MCF 10A (cell line): ENCODE results near the gene PAGR1. TPM values are rescaled to one million over a fixed set of nuclear protein-coding genes. Genes with fewer than 3 reads are reported as not detected.
"Not testable (repeated sequence)": the region's sequence is repeated elsewhere in the genome, so short reads cannot be mapped to it uniquely, and the experiment has no call there.

Experiments
- BruUV-seq: library from RNA; stranded (reverse); fragments of 400-500 nt; replicated peaks from 2 replicates; lab custom pipeline; 2021; lab: Mats Ljungman, UMichigan
- CTCF ChIA-PET: fragments of 300-600 bp; sonication (Branson Sonifier 250); formaldehyde crosslinking; extraction: SDS; loops from one replicate; lab custom pipeline; 2021; ENCODE audit warnings: antibody characterized with exemption, inconsistent platforms; lab: Yijun Ruan, JAX
- POLR2A ChIA-PET: fragments of 300-600, 350-650 bp; sonication (Branson Sonifier 250); formaldehyde crosslinking; extraction: SDS; loops from one replicate; lab custom pipeline; 2020; ENCODE audit warnings: antibody characterized with exemption, inconsistent platforms; lab: Yijun Ruan, JAX
- DNase-seq: peaks from one replicate; pipeline ENCODE4 v3.0.0-alpha.2; 2018; ENCODE audit not compliant: unreplicated experiment
- H3K27ac Mint-ChIP-seq: one replicate; pipeline ENCODE4 v1.8.0; 2022; ENCODE audit warnings: mild to moderate bottlenecking, low read depth, mixed read lengths; ENCODE audit not compliant: unreplicated experiment
- H3K27me3 Mint-ChIP-seq: one replicate; pipeline ENCODE4 v1.8.0; 2022; ENCODE audit warnings: mixed read lengths; ENCODE audit not compliant: insufficient read depth, unreplicated experiment
- H3K36me3 Mint-ChIP-seq: one replicate; pipeline ENCODE4 v1.8.0; 2022; ENCODE audit warnings: mild to moderate bottlenecking, moderate library complexity, mixed read lengths; ENCODE audit not compliant: insufficient read depth, unreplicated experiment
- H3K4me1 Mint-ChIP-seq: one replicate; pipeline ENCODE4 v1.8.0; 2022; ENCODE audit warnings: mixed read lengths; ENCODE audit not compliant: insufficient read depth, unreplicated experiment
- H3K4me3 Mint-ChIP-seq: one replicate; pipeline ENCODE4 v1.8.0; 2022; ENCODE audit warnings: mild to moderate bottlenecking, moderate library complexity, mixed read lengths; ENCODE audit not compliant: unreplicated experiment
- H3K9me3 Mint-ChIP-seq: one replicate; pipeline ENCODE4 v1.8.0; 2022; ENCODE audit warnings: mixed read lengths; ENCODE audit not compliant: unreplicated experiment
- intact Hi-C: fragments of 100-400 bp; cut with micrococcal nuclease; formaldehyde crosslinking; loops from 2 replicates; pipeline ENCODE4 v1.14.1; 2022
- total RNA-seq: library from RNA; stranded (reverse); gene quantifications from 2 replicates; pipeline ENCODE4 v1.2.3, GENCODE V29; 2022
- TF ChIP-seq, protein P1 (sequence below): fragments of 200-600 bp; IDR thresholded peaks from one replicate; pipeline ENCODE4 v1.8.0; 2022; ENCODE audit warnings: antibody characterized with exemption, mild to moderate bottlenecking; ENCODE audit not compliant: unreplicated experiment

Gene PAGR1
- total RNA-seq, 1 experiment from 2014 or later: 25.0 TPM

GRCh38 chr16:29775742-29776408 is 40.1 kb upstream of the PAGR1 start:
- Mint-ChIP-seq H3K27ac (no peak overlapping the region), H3K4me1 (peaks cover 22% of the 10 kb centered on the region), H3K9me3 (no peaks in the 10 kb centered on the region), H3K27me3 (no peaks in the 10 kb centered on the region), H3K36me3 (no peaks in the 10 kb centered on the region), H3K4me3 (no peak overlapping the region)
- intact Hi-C loops: no loop called here
- ChIA-PET CTCF (interaction anchor here (0.7 kb wide), 1 partner anchor 66 kb away, joined by 4 read pairs; no protein-coding TSS in a partner anchor), POLR2A (no interaction called here)
- DNase-seq: peak; percentile 35
- no TSS peak for BruUV-seq
- TF ChIP-seq, protein P1, sequence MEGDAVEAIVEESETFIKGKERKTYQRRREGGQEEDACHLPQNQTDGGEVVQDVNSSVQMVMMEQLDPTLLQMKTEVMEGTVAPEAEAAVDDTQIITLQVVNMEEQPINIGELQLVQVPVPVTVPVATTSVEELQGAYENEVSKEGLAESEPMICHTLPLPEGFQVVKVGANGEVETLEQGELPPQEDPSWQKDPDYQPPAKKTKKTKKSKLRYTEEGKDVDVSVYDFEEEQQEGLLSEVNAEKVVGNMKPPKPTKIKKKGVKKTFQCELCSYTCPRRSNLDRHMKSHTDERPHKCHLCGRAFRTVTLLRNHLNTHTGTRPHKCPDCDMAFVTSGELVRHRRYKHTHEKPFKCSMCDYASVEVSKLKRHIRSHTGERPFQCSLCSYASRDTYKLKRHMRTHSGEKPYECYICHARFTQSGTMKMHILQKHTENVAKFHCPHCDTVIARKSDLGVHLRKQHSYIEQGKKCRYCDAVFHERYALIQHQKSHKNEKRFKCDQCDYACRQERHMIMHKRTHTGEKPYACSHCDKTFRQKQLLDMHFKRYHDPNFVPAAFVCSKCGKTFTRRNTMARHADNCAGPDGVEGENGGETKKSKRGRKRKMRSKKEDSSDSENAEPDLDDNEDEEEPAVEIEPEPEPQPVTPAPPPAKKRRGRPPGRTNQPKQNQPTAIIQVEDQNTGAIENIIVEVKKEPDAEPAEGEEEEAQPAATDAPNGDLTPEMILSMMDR: no peak

DNA sequence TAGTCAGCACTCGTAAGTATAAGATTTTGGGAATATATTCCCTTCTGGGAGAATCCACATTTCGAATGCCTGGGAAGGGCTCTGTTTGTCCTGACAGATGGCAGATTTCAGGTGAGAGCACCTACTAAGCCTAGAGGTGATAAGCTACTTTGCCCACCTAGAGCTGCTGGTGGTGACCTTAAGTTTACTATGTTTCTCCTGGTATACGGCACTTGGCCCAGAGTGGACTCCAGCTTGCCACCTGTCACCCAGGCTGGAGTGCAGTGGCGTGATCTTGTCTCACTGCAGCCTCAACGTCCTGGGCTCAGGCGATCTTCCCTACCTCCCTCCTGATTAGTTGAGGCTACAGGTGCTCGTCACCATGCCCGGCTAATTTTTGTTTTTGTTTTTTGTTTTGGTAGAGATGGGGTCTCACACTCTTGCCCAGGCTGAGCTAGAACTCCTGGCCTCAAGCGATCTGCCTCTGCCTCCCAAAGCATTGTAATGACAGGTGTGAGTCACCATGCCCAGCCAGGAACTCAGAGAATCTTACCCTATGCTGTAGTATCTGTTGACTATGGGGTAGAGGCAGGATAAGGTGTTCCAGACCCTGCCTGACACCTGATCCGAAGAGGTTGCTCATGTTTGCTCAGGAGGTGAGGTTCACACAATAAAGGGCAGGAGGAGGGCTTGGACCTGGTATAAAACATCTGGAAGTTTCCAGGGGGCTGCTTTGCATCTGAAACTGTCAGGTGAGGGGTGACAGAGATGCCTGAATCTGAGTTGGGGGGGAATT is 38.2 kb upstream of the PAGR1 start, which contains the start of gene ZG16:
Gene ZG16 (plus strand): TSS at position 681 of the 775 bp plus-strand sequence. CDS start 1,011 bp downstream, outside the sequence.
- no peaks in the 10 kb centered on the region for H3K27me3 Mint-ChIP-seq
- no TSS peak for BruUV-seq
- TF ChIP-seq, protein P1: no peak
- H3K4me1 Mint-ChIP-seq: peaks cover 16% of the 10 kb centered on the region
- no peaks in the 10 kb centered on the region for H3K36me3 Mint-ChIP-seq
- H3K9me3 Mint-ChIP-seq: no peaks in the 10 kb centered on the region
- H3K27ac Mint-ChIP-seq: no peak within 1 kb of the TSS
- intact Hi-C loops: no loop called here
- CTCF ChIA-PET: interaction anchor here (0.6 to 1.0 kb wide), 3 partner anchors 12 to 236 kb away, joined by 3 to 4 read pairs (median 3); partner anchors contain the start of gene KIF22
- no peak within 1 kb of the TSS for H3K4me3 Mint-ChIP-seq
- DNase-seq: no peak
- POLR2A ChIA-PET: interaction anchor here (0.7 kb wide), 1 partner anchor 133 kb away, joined by 3 read pairs; no protein-coding TSS in a partner anchor

- POLR2A ChIA-PET: no interaction called here
- H3K36me3 Mint-ChIP-seq: no peaks in the 10 kb centered on the region
- H3K27me3 Mint-ChIP-seq: no peaks in the 10 kb centered on the region
- BruUV-seq: no TSS peak
- intact Hi-C loops: no loop called here
- DNase-seq: peak; percentile 18
- no peak overlapping the region for H3K27ac Mint-ChIP-seq
- no peak overlapping the region for H3K4me3 Mint-ChIP-seq
- CTCF ChIA-PET: interaction anchor here (0.7 to 1.0 kb wide), 2 partner anchors 10 to 50 kb away, joined by 3 read pairs; no protein-coding TSS in a partner anchor
- TF ChIP-seq, protein P1: no peak
- no peaks in the 10 kb centered on the region for H3K9me3 Mint-ChIP-seq
- peaks cover 16% of the 10 kb centered on the region for H3K4me1 Mint-ChIP-seq
Observed at GRCh38 chr16:29779474-29779873, 36.5 kb upstream of the PAGR1 start.

DNA sequence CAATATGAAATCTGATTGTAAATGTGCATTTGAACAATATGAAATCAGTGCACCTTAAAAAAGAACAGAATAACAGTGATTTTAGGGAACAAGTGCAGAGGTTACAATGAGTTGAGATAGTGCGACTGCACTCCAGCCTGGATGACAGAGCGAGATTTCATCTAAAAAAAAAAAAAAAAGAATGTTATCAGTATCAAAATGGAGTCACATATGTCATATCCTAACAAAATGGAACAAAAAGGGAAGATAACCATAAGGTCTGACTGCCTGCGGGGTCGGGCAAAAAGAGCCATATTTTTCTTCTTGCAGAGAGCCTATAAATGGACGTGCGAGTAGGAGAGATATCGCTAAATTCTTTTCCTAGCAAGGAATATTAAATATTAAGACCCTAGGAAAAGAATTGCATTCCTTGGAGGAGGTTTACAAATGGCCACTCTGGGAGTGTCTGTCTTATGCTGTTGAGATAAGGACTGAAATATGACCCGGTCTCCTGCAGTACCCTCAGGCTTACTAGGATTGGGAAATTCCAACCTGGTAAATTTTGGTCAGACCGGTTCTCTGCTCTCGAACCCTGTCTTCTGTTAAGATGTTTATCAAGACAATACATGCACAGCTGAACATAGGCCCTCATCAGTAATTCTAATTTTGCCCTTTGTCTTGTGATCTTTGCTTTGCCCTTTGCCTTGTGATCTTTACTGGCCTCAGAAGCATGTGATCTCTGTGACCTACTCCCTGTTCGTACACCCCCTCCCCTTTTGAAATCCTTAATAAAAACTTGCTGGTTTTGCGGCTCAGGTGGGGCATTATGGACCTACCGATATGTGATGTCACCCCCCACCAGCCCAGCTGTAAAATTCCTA is 32.6 kb upstream of the PAGR1 start:
- H3K9me3 Mint-ChIP-seq, H3K27ac Mint-ChIP-seq, H3K4me3 Mint-ChIP-seq, H3K4me1 Mint-ChIP-seq, BruUV-seq, H3K36me3 Mint-ChIP-seq, intact Hi-C loops, DNase-seq, H3K27me3 Mint-ChIP-seq: not testable (repeated sequence)
- POLR2A ChIA-PET: interaction anchor here (0.8 kb wide), 1 partner anchor 24 kb away, joined by 5 read pairs; no protein-coding TSS in a partner anchor
- CTCF ChIA-PET: interaction anchor here (0.7 kb wide), 1 partner anchor 9 kb away, joined by 3 read pairs; no protein-coding TSS in a partner anchor
